H9 (cell line): Measurements from ENCODE around the gene TRIM38. TPM values are rescaled to one million over a fixed set of nuclear protein-coding genes. Genes with fewer than 3 reads are reported as not detected.

Experiments
- DNase-seq: peaks from one replicate; pipeline ENCODE4 v3.0.0-alpha.2; 2017
- H2AFZ ChIP-seq: one replicate; pipeline ENCODE4 v1.6.1; 2013; ENCODE audit warnings: mild to moderate bottlenecking, low read length, control low read depth, moderate library complexity
- H2AK5ac ChIP-seq: 2 replicates; pipeline ENCODE4 v1.6.1; 2013; ENCODE audit warnings: low read length, control low read depth, mixed read lengths; ENCODE audit not compliant: insufficient read length
- H2BK120ac ChIP-seq: one replicate; pipeline ENCODE4 v1.6.1; 2013; ENCODE audit warnings: low read depth, mild to moderate bottlenecking, low read length, control low read depth, inconsistent platforms; ENCODE audit not compliant: poor library complexity, severe bottlenecking
- H2BK12ac ChIP-seq: 2 replicates; pipeline ENCODE4 v1.6.1; 2013; ENCODE audit warnings: low read length, control low read depth, mixed read lengths, low read depth; ENCODE audit not compliant: insufficient read length
- H2BK15ac ChIP-seq: 2 replicates; pipeline ENCODE4 v1.6.1; 2013; ENCODE audit warnings: low read depth, low read length, control low read depth
- H2BK20ac ChIP-seq: one replicate; pipeline ENCODE4 v1.6.1; 2013; ENCODE audit warnings: low read depth, mild to moderate bottlenecking, low read length, control low read depth, inconsistent platforms; ENCODE audit not compliant: poor library complexity, severe bottlenecking
- H2BK5ac ChIP-seq: 2 replicates; pipeline ENCODE4 v1.6.1; 2013; ENCODE audit warnings: low read length, control low read depth, mixed read lengths; ENCODE audit not compliant: insufficient read length
- H3K14ac ChIP-seq: 2 replicates; pipeline ENCODE4 v1.6.1; 2013; ENCODE audit warnings: low read length, control low read depth; ENCODE audit not compliant: insufficient read depth
- H3K18ac ChIP-seq: 2 replicates; pipeline ENCODE4 v1.6.1; 2013; ENCODE audit warnings: low read depth, mild to moderate bottlenecking, mixed read lengths, low read length, control low read depth; ENCODE audit not compliant: insufficient read length
- H3K23ac ChIP-seq: 2 replicates; pipeline ENCODE4 v1.6.1; 2013; ENCODE audit warnings: low read length, control low read depth, mixed read lengths, low read depth; ENCODE audit not compliant: insufficient read length
- H3K23me2 ChIP-seq: 2 replicates; pipeline ENCODE4 v1.6.1; 2013; ENCODE audit warnings: low read depth, mild to moderate bottlenecking, mixed read lengths, low read length, control low read depth; ENCODE audit not compliant: insufficient read length, poor library complexity, severe bottlenecking
- H3K27ac ChIP-seq: 2 replicates; pipeline ENCODE4 v1.5.1; 2013; ENCODE audit warnings: low read length, control low read depth, mixed read lengths, low read depth; ENCODE audit not compliant: insufficient read length
- H3K27me3 ChIP-seq: 2 replicates; pipeline ENCODE4 v1.6.1; 2013; ENCODE audit warnings: low read length, control low read depth, inconsistent platforms; ENCODE audit not compliant: insufficient read depth
- H3K4ac ChIP-seq: 2 replicates; pipeline ENCODE4 v1.6.1; 2013; ENCODE audit warnings: low read depth, mild to moderate bottlenecking, control low read depth, inconsistent platforms, low read length, moderate library complexity
- H3K4me1 ChIP-seq: 2 replicates; pipeline ENCODE4 v1.6.1; 2013; ENCODE audit warnings: low read length, control low read depth, inconsistent platforms; ENCODE audit not compliant: insufficient read depth
- H3K4me2 ChIP-seq: 2 replicates; pipeline ENCODE4 v1.6.1; 2013; ENCODE audit warnings: low read length, control low read depth, mixed read lengths; ENCODE audit not compliant: insufficient read length, insufficient read depth
- H3K56ac ChIP-seq: 2 replicates; pipeline ENCODE4 v1.6.1; 2013; ENCODE audit warnings: low read depth, mild to moderate bottlenecking, mixed read lengths, low read length, control low read depth; ENCODE audit not compliant: insufficient read length
- H3K79me1 ChIP-seq: 2 replicates; pipeline ENCODE4 v1.6.1; 2013; ENCODE audit warnings: low read depth, mild to moderate bottlenecking, moderate library complexity, low read length, control low read depth, inconsistent platforms; ENCODE audit not compliant: insufficient read depth, poor library complexity, severe bottlenecking
- H3K79me2 ChIP-seq: 2 replicates; pipeline ENCODE4 v1.6.1; 2013; ENCODE audit warnings: low read length, control low read depth, inconsistent platforms; ENCODE audit not compliant: insufficient read depth
- H3K9ac ChIP-seq: 2 replicates; pipeline ENCODE4 v1.6.1; 2013; ENCODE audit warnings: low read length, control low read depth, mixed read lengths; ENCODE audit not compliant: insufficient read length; ENCODE audit errors: extremely low read depth
- H3K9me3 ChIP-seq: one replicate; pipeline ENCODE4 v1.6.1; 2013; ENCODE audit warnings: low read depth, low read length, inconsistent platforms; ENCODE audit not compliant: control insufficient read depth
- H3T11ph ChIP-seq: one replicate; pipeline ENCODE4 v1.6.1; 2013; ENCODE audit warnings: mild to moderate bottlenecking, low read length, control low read depth, inconsistent platforms
- H4K20me1 ChIP-seq: one replicate; pipeline ENCODE4 v1.6.1; 2013; ENCODE audit not compliant: control insufficient read depth, insufficient read length, insufficient read depth
- H4K5ac ChIP-seq: 2 replicates; pipeline ENCODE4 v1.6.1; 2013; ENCODE audit warnings: low read depth, mild to moderate bottlenecking, mixed read lengths, low read length, control low read depth; ENCODE audit not compliant: insufficient read length
- H4K8ac ChIP-seq: replicated peaks from 2 replicates; pipeline ENCODE4 v1.6.1; 2013; ENCODE audit warnings: low read length, control low read depth, mixed read lengths, low read depth; ENCODE audit not compliant: insufficient read length
- H4K91ac ChIP-seq: 2 replicates; pipeline ENCODE4 v1.6.1; 2013; ENCODE audit warnings: low read depth, mild to moderate bottlenecking, moderate library complexity, mixed read lengths, low read length, control low read depth; ENCODE audit not compliant: insufficient read length
- H3K27ac Mint-ChIP-seq, 3 experiments: 2 replicates in 2 of 3; 3 replicates in 1 of 3; pipeline ENCODE4 v1.8.0; 2020 to 2021; ENCODE audit warnings: mixed read lengths in 3 of 3, mild to moderate bottlenecking in 1 of 3, moderate library complexity in 1 of 3
- H3K27me3 Mint-ChIP-seq: 2 replicates; pipeline ENCODE4 v1.8.0; 2021; ENCODE audit warnings: low read depth, mild to moderate bottlenecking, moderate library complexity, mixed read lengths
- H3K36me3 Mint-ChIP-seq, 3 experiments: 2 replicates in 2 of 3; 3 replicates in 1 of 3; pipeline ENCODE4 v1.8.0; 2020 to 2021; ENCODE audit warnings: low read depth in 3 of 3, mixed read lengths in 3 of 3; ENCODE audit not compliant: insufficient read depth in 1 of 3
- H3K4me1 Mint-ChIP-seq, 2 experiments: 2 replicates each; pipeline ENCODE4 v1.8.0; 2020; ENCODE audit warnings: mixed read lengths in 2 of 2
- H3K4me3 Mint-ChIP-seq, 2 experiments: 2 replicates in 1 of 2; 3 replicates in 1 of 2; pipeline ENCODE4 v1.8.0; 2020 to 2021; ENCODE audit warnings: mild to moderate bottlenecking in 2 of 2, mixed read lengths in 2 of 2, moderate library complexity in 1 of 2
- H3K9me3 Mint-ChIP-seq, 2 experiments: 2 replicates in 1 of 2; 3 replicates in 1 of 2; pipeline ENCODE4 v1.8.0; 2020; ENCODE audit warnings: mild to moderate bottlenecking in 2 of 2, mixed read lengths in 2 of 2, moderate library complexity in 1 of 2
- CTCF ChIP-seq: fragments of 200-600 bp; sonication (generic); conservative IDR thresholded peaks from 3 replicates; pipeline ENCODE4 v1.8.0; 2021; ENCODE audit warnings: antibody characterized with exemption, mild to moderate bottlenecking
- total RNA-seq: library from RNA; stranded (reverse); gene quantifications from 2 replicates; pipeline ENCODE4 v1.2.1, GENCODE V29; 2021

TRIM38 gene
- total RNA-seq, 1 experiment from 2014 or later, result 0.61 TPM

- no peaks in the 10 kb centered on the region for H3K27me3 Mint-ChIP-seq
- Histone ChIP-seq H2BK15ac (no peak overlapping the region), H2BK5ac (no peak overlapping the region), H3K56ac (no peak overlapping the region), H3K9ac (no peak overlapping the region), H3K23ac (no peak overlapping the region), H3K79me1 (no peaks in the 10 kb centered on the region), H3K23me2 (no peaks in the 10 kb centered on the region), H4K91ac (no peak overlapping the region), H2AK5ac (no peak overlapping the region), H4K8ac (no peak overlapping the region), H2BK120ac (no peak overlapping the region), H3K18ac (no peak overlapping the region), H3T11ph (no peak overlapping the region), H3K4ac (no peak overlapping the region), H2AFZ (no peak overlapping the region), H3K27ac (no peak overlapping the region), H3K4me2 (no peak overlapping the region), H3K27me3 (no peaks in the 10 kb centered on the region), H4K5ac (no peak overlapping the region), H3K79me2 (no peaks in the 10 kb centered on the region), H2BK20ac (no peak overlapping the region), H3K4me1 (peaks cover 3% of the 10 kb centered on the region; the same call in 1 of the 2 replicates), H4K20me1 (no peaks in the 10 kb centered on the region), H2BK12ac (no peak overlapping the region), H3K14ac (no peak overlapping the region), H3K9me3 (no peaks in the 10 kb centered on the region)
- H3K27ac Mint-ChIP-seq, result no peak overlapping the region
- no peak for DNase-seq
- no peaks in the 10 kb centered on the region for H3K9me3 Mint-ChIP-seq
- H3K4me3 Mint-ChIP-seq, result no peak overlapping the region
- no peak for TF ChIP-seq CTCF
- peaks cover 3 to 7% of the 10 kb centered on the region in 2 experiments; a peak in 2 of 4 replicates for H3K4me1 Mint-ChIP-seq
- no peaks in the 10 kb centered on the region for H3K36me3 Mint-ChIP-seq
Measured at GRCh38 chr6:25921525-25922203, 40.9 kb upstream of the TRIM38 start.
